GM19452 (cell line): ENCODE data around the gene NKAPD1.
"Not testable (repeated sequence)": the region's sequence is repeated elsewhere in the genome, so short reads cannot be mapped to it uniquely, and the experiment has no call there.

Source experiments
- ATAC-seq: cut with Tn5 transposase; IDR thresholded peaks from one replicate; pipeline ENCODE4 v1.9.1; 2021; ENCODE audit not compliant: unreplicated experiment

NKAPD1 gene

GRCh38 chr11:112085822-112086421 lies 11.8 kb downstream of the NKAPD1 start:
- peak; percentile 28 for ATAC-seq

- ATAC-seq = peak; percentile 84
Observed at GRCh38 chr11:112086422-112087191, 12.5 kb downstream of the NKAPD1 start, which contains the start of the genes SDHD and TIMM8B. TSS of gene SDHD (plus strand) at chr11:112086873. CDS start at chr11:112086908, 35 bp downstream. TSS of gene TIMM8B (minus strand) at chr11:112086756. CDS start at chr11:112086723, 33 bp downstream.

GRCh38 chr11:112087212-112087611 lies 13.1 kb downstream of the NKAPD1 start:
- peak; percentile 2 for ATAC-seq

GRCh38 chr11:112095302-112095701 lies 21.2 kb downstream of the NKAPD1 start:
- ATAC-seq = not testable (repeated sequence)

- no peak for ATAC-seq
Observed at GRCh38 chr11:112096194-112096593, 22.1 kb downstream of the NKAPD1 start.

GRCh38 chr11:112097734-112098528 lies 23.8 kb downstream of the NKAPD1 start:
- ATAC-seq = no peak

- ATAC-seq = no peak
Observed at GRCh38 chr11:112100462-112100861, 26.4 kb downstream of the NKAPD1 start.

- ATAC-seq = no peak
Observed at GRCh38 chr11:112103446-112103845, 29.3 kb downstream of the NKAPD1 start.

- no peak for ATAC-seq
Observed at GRCh38 chr11:112106070-112106469, 32.0 kb downstream of the NKAPD1 start.

GRCh38 chr11:112113539-112114457 lies 39.7 kb downstream of the NKAPD1 start:
- no peak for ATAC-seq

GRCh38 chr11:112114460-112114859 lies 40.4 kb downstream of the NKAPD1 start:
- no peak for ATAC-seq

- ATAC-seq = no peak
Observed at GRCh38 chr11:112115386-112115785, 41.3 kb downstream of the NKAPD1 start.

GRCh38 chr11:112118176-112118575 lies 44.1 kb downstream of the NKAPD1 start:
- no peak for ATAC-seq

GRCh38 chr11:112121981-112122615 lies 48.0 kb downstream of the NKAPD1 start:
- ATAC-seq = no peak

- ATAC-seq = no peak
Observed at GRCh38 chr11:112123129-112123528, 49.0 kb downstream of the NKAPD1 start.

- ATAC-seq = no peak
Observed at GRCh38 chr11:112127056-112127455, 53.0 kb downstream of the NKAPD1 start.

GRCh38 chr11:112128483-112129121 lies 54.5 kb downstream of the NKAPD1 start:
- ATAC-seq = no peak

GRCh38 chr11:112129656-112130055 lies 55.6 kb downstream of the NKAPD1 start:
- no peak for ATAC-seq

GRCh38 chr11:112132737-112133136 lies 58.6 kb downstream of the NKAPD1 start:
- ATAC-seq = no peak

GRCh38 chr11:112134473-112134872 lies 60.4 kb downstream of the NKAPD1 start:
- ATAC-seq = no peak
